HL-60 (cell line): ENCODE data around the gene RTN4R.

ENCODE experiments used
- GABPA ChIP-seq: IDR thresholded peaks from 2 replicates; pipeline ENCODE4 v1.6.1; 2012; ENCODE audit warnings: low read depth
- POLR2AphosphoS5 ChIP-seq: IDR thresholded peaks from 2 replicates; pipeline ENCODE4 v1.6.1; 2012; ENCODE audit warnings: low read depth
- SPI1 ChIP-seq: IDR thresholded peaks from 2 replicates; pipeline ENCODE4 v1.6.1; 2012; ENCODE audit warnings: low read depth, mild to moderate bottlenecking, borderline replicate concordance
- TF ChIP-seq, protein P1 (sequence below): IDR thresholded peaks from one replicate; pipeline ENCODE4 v1.5.1; 2011; ENCODE audit warnings: low read length, control low read depth, inconsistent platforms; ENCODE audit not compliant: insufficient read depth
- TF ChIP-seq, protein P2 (sequence below): IDR thresholded peaks from 2 replicates; pipeline ENCODE4 v1.6.1; 2012; ENCODE audit warnings: low read depth; ENCODE audit not compliant: insufficient replicate concordance

DNA sequence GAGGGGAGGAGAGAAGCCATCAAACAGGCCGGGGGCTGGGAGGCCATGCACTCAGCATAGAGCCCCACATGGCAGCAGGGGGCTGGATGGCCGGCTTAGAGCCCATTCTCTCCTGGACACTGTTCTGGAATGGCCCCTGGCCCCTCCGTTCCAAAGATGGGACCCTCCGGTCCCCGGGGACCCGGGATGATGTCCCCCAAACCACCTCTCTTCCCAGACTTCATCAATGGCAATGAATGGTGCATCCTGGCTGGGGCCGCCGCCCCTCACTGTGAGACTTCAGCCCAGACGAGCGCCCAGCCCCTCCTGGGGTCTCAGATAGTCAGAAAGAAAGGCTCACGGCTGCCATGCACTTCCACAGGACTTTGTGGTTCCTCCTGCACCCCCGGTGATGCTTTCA lies 13.8 kb upstream of the RTN4R start:
- TF ChIP-seq, protein P1, sequence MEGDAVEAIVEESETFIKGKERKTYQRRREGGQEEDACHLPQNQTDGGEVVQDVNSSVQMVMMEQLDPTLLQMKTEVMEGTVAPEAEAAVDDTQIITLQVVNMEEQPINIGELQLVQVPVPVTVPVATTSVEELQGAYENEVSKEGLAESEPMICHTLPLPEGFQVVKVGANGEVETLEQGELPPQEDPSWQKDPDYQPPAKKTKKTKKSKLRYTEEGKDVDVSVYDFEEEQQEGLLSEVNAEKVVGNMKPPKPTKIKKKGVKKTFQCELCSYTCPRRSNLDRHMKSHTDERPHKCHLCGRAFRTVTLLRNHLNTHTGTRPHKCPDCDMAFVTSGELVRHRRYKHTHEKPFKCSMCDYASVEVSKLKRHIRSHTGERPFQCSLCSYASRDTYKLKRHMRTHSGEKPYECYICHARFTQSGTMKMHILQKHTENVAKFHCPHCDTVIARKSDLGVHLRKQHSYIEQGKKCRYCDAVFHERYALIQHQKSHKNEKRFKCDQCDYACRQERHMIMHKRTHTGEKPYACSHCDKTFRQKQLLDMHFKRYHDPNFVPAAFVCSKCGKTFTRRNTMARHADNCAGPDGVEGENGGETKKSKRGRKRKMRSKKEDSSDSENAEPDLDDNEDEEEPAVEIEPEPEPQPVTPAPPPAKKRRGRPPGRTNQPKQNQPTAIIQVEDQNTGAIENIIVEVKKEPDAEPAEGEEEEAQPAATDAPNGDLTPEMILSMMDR = no peak
- TF ChIP-seq POLR2AphosphoS5 (no peak), SPI1 (no peak), GABPA (no peak)
- TF ChIP-seq, protein P2, sequence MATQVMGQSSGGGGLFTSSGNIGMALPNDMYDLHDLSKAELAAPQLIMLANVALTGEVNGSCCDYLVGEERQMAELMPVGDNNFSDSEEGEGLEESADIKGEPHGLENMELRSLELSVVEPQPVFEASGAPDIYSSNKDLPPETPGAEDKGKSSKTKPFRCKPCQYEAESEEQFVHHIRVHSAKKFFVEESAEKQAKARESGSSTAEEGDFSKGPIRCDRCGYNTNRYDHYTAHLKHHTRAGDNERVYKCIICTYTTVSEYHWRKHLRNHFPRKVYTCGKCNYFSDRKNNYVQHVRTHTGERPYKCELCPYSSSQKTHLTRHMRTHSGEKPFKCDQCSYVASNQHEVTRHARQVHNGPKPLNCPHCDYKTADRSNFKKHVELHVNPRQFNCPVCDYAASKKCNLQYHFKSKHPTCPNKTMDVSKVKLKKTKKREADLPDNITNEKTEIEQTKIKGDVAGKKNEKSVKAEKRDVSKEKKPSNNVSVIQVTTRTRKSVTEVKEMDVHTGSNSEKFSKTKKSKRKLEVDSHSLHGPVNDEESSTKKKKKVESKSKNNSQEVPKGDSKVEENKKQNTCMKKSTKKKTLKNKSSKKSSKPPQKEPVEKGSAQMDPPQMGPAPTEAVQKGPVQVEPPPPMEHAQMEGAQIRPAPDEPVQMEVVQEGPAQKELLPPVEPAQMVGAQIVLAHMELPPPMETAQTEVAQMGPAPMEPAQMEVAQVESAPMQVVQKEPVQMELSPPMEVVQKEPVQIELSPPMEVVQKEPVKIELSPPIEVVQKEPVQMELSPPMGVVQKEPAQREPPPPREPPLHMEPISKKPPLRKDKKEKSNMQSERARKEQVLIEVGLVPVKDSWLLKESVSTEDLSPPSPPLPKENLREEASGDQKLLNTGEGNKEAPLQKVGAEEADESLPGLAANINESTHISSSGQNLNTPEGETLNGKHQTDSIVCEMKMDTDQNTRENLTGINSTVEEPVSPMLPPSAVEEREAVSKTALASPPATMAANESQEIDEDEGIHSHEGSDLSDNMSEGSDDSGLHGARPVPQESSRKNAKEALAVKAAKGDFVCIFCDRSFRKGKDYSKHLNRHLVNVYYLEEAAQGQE = no peak
